ENCODE measurements around the gene TMEM164.

Gene TMEM164

DNA sequence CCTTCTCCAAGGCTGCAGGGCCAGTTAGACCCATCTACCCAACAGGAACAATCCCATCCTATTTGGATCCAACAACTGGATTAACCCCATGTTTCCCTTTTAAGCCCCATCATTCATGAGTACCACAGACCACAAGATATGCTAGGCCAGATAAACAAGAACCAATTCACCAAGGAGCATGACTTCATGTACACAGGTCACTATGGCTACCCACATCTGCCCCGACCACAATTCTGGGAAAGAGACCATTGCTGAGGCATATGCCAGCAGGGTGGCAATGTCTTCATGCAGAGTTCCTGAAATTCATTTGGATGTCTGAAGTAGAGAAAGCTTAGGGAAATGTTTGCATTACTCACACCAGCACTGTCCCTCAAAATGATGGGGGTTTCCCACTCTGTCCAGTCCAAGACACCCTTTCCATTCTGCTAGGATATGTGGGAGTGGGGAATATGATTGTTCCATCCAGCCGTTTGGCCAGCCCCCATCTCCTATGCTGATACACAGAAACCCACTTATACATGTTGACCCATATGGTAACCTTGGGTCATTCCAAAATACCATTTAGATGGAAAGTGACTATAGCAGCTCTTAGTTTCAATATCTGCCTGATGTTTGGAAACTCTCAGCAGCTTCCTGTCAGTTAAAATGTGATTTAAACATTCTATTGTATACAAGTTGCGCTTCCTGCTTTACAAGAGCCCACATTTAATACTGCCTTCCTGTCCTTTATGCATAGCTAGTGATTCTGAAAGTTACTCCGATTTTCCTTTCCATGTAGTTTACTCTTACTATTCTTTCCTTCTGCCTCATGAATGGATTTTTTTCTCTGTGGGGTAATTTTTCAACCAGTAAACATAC is 186.0 kb downstream of the TMEM164 start:
- no peak overlapping the region for H3K27ac ChIP-seq (ENCODE audit: low read depth, low read length)
- 88% methylated on average over 2 of the region's 4 CpGs for WGBS
- H3K4me3 ChIP-seq (ENCODE audit: low read length), result no peak overlapping the region
- no peaks in the 10 kb centered on the region for H3K4me1 ChIP-seq (ENCODE audit: insufficient read depth, low read length)
- H3K27me3 ChIP-seq (ENCODE audit: insufficient read depth, low read length), result no peaks in the 10 kb centered on the region
- no peak overlapping the region for H3K9ac ChIP-seq (ENCODE audit: low read depth, low read length)
- H3K36me3 ChIP-seq (ENCODE audit: insufficient read depth, low read length), result no peaks in the 10 kb centered on the region
- no peaks in the 10 kb centered on the region for H3K9me3 ChIP-seq (ENCODE audit: insufficient read depth, low read depth, low read length)

DNA sequence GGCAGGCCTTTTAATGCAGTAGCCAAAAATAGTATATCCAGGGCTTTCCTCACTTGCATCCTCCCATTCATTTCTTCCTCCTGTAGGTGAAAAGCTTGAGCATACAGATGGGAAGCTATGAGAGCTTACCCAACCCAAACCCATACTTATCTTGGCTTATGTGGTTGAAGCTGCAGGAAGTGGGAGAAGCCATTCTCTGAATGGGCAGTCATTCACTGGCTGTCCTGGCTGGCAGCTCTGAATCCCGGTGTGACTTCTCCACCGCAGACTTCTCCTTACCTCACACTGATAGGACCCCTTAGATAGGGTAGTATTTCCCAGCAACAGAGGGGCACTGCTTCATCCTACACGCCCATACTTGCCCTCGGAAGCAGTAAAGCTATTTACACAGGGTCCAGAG is 189.6 kb downstream of the TMEM164 start:
- Histone ChIP-seq H3K9ac (ENCODE audit: low read depth, low read length) (no peak overlapping the region), H3K27ac (ENCODE audit: low read depth, low read length) (no peak overlapping the region), H3K36me3 (ENCODE audit: insufficient read depth, low read length) (0 out of 2 replicates have a peak, but pooled peaks cover 3% of the 10 kb centered on the region), H3K4me3 (ENCODE audit: low read length) (no peak overlapping the region), H3K27me3 (ENCODE audit: insufficient read depth, low read length) (no peaks in the 10 kb centered on the region), H3K9me3 (ENCODE audit: insufficient read depth, low read depth, low read length) (no peaks in the 10 kb centered on the region), H3K4me1 (ENCODE audit: insufficient read depth, low read length) (no peaks in the 10 kb centered on the region)
- 95% methylated on average over 4 of the region's 4 CpGs for WGBS

DNA sequence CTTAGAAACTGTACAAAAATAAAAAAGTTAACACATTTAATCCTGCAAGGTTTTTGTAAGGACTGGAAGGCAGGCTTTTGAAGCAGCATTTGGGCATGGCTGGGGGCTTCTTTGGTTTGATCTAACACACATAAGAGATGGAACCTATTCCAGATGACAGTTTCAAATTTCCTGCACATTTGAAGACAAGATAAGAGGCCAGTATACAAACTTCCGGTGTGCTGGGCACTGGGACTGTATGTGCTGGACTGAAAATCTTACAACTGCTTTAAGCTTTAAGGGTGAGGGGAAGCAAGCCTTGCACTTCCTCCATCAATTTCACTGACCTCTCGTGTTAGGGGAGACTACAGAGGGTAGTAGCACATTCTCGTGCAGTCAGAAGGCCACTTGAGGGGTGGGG is 192.1 kb downstream of the TMEM164 start:
- no peaks in the 10 kb centered on the region for H3K27me3 ChIP-seq (ENCODE audit: insufficient read depth, low read length)
- no peak overlapping the region for H3K27ac ChIP-seq (ENCODE audit: low read depth, low read length)
- 100% methylated on average over 1 of the region's 3 CpGs for WGBS
- H3K4me1 ChIP-seq (ENCODE audit: insufficient read depth, low read length), result no peaks in the 10 kb centered on the region
- H3K4me3 ChIP-seq (ENCODE audit: low read length), result no peak overlapping the region
- H3K9ac ChIP-seq (ENCODE audit: low read depth, low read length), result no peak overlapping the region
- H3K9me3 ChIP-seq (ENCODE audit: insufficient read depth, low read depth, low read length), result no peaks in the 10 kb centered on the region
- H3K36me3 ChIP-seq (ENCODE audit: insufficient read depth, low read length), result 0 out of 2 replicates have a peak, but pooled peaks cover 3% of the 10 kb centered on the region

DNA sequence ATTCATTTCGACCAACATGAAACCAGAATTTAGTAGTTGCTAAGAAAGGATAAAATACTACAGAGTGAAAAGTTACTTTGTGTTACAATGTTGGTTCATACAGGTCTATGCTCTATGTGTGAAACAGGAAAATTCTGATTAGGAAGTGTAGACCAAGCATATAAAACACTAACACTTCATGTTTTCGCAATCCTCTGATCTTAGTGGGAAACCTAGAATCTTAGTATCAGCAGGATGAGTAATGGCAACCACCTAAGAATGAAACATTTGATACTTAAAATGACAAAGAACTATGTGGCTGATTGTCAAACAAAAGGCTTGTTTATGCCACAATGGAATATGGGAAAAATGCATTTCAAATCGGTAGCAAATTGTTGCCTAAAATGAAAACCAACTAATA is 198.9 kb downstream of the TMEM164 start:
- peaks cover 4% of the 10 kb centered on the region; the same call in 1 of the 2 replicates for H3K36me3 ChIP-seq (ENCODE audit: insufficient read depth, low read length)
- H3K9me3 ChIP-seq (ENCODE audit: insufficient read depth, low read depth, low read length), result no peaks in the 10 kb centered on the region
- H3K27me3 ChIP-seq (ENCODE audit: insufficient read depth, low read length), result no peaks in the 10 kb centered on the region
- no peaks in the 10 kb centered on the region for H3K4me1 ChIP-seq (ENCODE audit: insufficient read depth, low read length)
- 93% methylated on average over 2 of the region's 3 CpGs for WGBS
- H3K9ac ChIP-seq (ENCODE audit: low read depth, low read length), result no peak overlapping the region
- H3K27ac ChIP-seq (ENCODE audit: low read depth, low read length), result no peak overlapping the region
- H3K4me3 ChIP-seq (ENCODE audit: low read length), result no peak overlapping the region

DNA sequence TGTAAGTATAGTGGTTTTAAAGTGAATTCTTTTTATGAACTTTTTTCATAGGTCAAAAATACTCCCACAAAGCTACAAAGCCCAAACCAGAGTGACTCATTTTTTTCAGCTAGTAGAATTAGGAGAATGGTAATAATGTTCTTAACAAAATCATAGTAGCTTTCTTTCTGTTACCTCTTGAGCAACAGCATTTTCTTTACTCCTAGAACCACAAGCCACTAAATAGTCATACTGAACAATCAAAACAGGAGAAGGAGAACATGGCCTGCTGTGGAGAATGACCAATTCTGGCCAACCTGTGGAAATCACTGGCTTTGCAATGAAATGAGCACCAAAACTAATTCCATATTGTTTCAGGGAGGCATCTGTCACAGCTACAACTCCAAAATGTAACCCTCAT is 202.1 kb downstream of the TMEM164 start:
- Histone ChIP-seq H3K27me3 (ENCODE audit: insufficient read depth, low read length) (no peaks in the 10 kb centered on the region), H3K9ac (ENCODE audit: low read depth, low read length) (no peak overlapping the region), H3K9me3 (ENCODE audit: insufficient read depth, low read depth, low read length) (no peaks in the 10 kb centered on the region), H3K4me3 (ENCODE audit: low read length) (no peak overlapping the region), H3K27ac (ENCODE audit: low read depth, low read length) (no peak overlapping the region), H3K36me3 (ENCODE audit: insufficient read depth, low read length) (peaks cover 4% of the 10 kb centered on the region; the same call in 1 of the 2 replicates), H3K4me1 (ENCODE audit: insufficient read depth, low read length) (no peaks in the 10 kb centered on the region)

DNA sequence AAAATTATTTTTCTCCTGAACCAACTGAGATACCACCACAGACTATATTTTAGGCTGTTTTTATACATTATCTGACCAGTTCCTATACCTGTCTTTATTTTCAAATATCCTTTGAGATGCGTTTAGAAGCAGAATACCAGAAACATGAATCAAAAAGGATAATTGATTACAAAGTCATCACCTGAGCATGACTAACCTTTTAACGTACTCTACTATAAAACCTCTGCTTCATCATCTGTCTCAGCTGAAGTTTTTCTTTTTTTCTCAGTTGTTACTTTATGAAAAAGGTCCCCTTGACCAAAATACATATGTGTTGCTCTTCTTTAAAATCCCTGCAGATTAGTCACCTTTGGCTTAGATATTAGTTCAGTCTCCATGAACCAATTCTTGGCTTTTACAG is 205.2 kb downstream of the TMEM164 start:
- WGBS, result 93% methylated on average over 2 of the region's 2 CpGs
- H3K4me1 ChIP-seq (ENCODE audit: insufficient read depth, low read length), result no peaks in the 10 kb centered on the region

DNA sequence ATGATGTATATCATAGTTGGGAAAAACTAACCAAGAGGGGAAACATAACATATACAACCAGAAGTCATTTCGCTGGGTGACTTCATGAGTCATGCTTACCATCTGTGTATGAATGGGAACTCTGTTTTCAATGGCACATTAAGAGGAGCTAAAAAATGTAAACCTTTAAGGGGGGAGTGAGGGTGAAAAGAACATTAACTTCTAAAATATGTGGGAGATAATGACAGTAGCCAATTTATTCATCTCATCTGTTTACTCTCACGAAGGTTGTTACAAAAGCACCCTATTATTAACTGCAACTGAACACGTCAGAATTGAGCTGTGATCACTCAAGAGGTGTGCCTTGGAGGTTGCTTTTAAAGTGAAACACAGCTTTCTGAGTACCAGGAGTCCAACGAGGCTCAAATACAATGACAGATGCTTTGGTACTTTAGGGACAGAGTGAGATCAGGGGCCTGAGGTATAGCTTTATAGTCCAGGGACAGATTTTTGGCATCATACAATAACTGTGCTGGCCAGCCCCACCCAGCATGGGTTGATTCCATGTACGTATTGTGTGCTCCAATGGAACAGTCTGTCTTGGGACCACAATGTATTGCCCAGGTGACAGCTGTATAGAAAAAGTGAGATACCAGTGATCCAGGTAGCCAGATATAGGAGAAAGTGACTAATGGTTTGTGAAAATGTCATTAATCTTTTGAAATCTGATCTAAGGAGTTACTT is 207.7 kb downstream of the TMEM164 start:
- Histone ChIP-seq H3K36me3 (ENCODE audit: insufficient read depth, low read length) (no peaks in the 10 kb centered on the region), H3K27ac (ENCODE audit: low read depth, low read length) (no peak overlapping the region), H3K4me3 (ENCODE audit: low read length) (no peak overlapping the region), H3K4me1 (ENCODE audit: insufficient read depth, low read length) (no peaks in the 10 kb centered on the region), H3K27me3 (ENCODE audit: insufficient read depth, low read length) (no peaks in the 10 kb centered on the region), H3K9ac (ENCODE audit: low read depth, low read length) (no peak overlapping the region), H3K9me3 (ENCODE audit: insufficient read depth, low read depth, low read length) (no peaks in the 10 kb centered on the region)
- 59% methylated on average over 4 of the region's 5 CpGs for WGBS

More for the DNA sequence above, 205.2 kb downstream of the TMEM164 start:
- Histone ChIP-seq H3K27me3 (ENCODE audit: insufficient read depth, low read length) (no peaks in the 10 kb centered on the region), H3K9me3 (ENCODE audit: insufficient read depth, low read depth, low read length) (no peaks in the 10 kb centered on the region), H3K36me3 (ENCODE audit: insufficient read depth, low read length) (no peaks in the 10 kb centered on the region), H3K4me3 (ENCODE audit: low read length) (no peak overlapping the region), H3K9ac (ENCODE audit: low read depth, low read length) (no peak overlapping the region), H3K27ac (ENCODE audit: low read depth, low read length) (no peak overlapping the region)

DNA sequence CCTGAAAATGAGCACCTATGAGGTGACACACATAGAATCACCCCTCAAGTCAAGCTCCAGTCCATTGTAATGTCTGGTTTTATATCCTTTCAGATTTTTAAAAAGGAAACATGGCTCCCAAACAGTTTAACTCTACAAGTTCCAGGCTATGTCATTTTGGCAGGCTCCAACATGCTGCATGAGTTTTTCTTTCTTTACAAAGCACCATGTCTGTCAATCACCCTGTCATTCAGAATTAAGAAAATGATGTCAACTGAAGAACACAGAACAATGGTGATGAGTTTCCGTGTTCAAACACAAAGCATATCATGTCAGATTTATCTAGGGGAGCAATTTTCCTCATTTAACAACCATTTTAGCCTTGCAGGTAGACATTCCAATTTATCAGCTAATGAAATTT is 208.4 kb downstream of the TMEM164 start:
- H3K4me3 ChIP-seq (ENCODE audit: low read length), result no peak overlapping the region
- WGBS, result 100% methylated on average over 1 of the region's 1 CpG
- no peaks in the 10 kb centered on the region for H3K4me1 ChIP-seq (ENCODE audit: insufficient read depth, low read length)
- H3K27me3 ChIP-seq (ENCODE audit: insufficient read depth, low read length), result no peaks in the 10 kb centered on the region
- no peaks in the 10 kb centered on the region for H3K36me3 ChIP-seq (ENCODE audit: insufficient read depth, low read length)
- no peaks in the 10 kb centered on the region for H3K9me3 ChIP-seq (ENCODE audit: insufficient read depth, low read depth, low read length)
- no peak overlapping the region for H3K9ac ChIP-seq (ENCODE audit: low read depth, low read length)
- no peak overlapping the region for H3K27ac ChIP-seq (ENCODE audit: low read depth, low read length)

DNA sequence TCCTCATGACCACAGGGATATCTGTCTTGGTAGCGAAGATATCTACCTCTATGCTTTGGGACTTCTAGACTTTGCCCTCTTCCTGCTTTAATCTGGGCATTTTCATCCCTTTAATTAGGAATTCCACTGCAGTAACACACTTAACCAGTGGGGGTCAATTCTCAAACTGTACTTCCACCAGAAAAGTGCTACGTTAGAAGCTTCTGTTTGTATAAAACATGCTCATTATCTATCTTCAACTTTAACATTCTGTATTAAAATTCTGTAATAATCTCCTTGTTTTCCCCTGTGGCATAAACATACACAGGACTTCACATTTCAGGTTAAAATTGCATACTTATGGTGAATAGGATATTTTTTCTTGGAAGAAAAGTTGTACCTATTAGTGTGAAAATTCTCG is 209.4 kb downstream of the TMEM164 start:
- WGBS, result 100% methylated on average over 2 of the region's 3 CpGs
- Histone ChIP-seq H3K9ac (ENCODE audit: low read depth, low read length) (no peak overlapping the region), H3K27me3 (ENCODE audit: insufficient read depth, low read length) (no peaks in the 10 kb centered on the region), H3K4me3 (ENCODE audit: low read length) (no peak overlapping the region), H3K27ac (ENCODE audit: low read depth, low read length) (no peak overlapping the region), H3K4me1 (ENCODE audit: insufficient read depth, low read length) (no peaks in the 10 kb centered on the region), H3K36me3 (ENCODE audit: insufficient read depth, low read length) (no peaks in the 10 kb centered on the region), H3K9me3 (ENCODE audit: insufficient read depth, low read depth, low read length) (no peaks in the 10 kb centered on the region)

DNA sequence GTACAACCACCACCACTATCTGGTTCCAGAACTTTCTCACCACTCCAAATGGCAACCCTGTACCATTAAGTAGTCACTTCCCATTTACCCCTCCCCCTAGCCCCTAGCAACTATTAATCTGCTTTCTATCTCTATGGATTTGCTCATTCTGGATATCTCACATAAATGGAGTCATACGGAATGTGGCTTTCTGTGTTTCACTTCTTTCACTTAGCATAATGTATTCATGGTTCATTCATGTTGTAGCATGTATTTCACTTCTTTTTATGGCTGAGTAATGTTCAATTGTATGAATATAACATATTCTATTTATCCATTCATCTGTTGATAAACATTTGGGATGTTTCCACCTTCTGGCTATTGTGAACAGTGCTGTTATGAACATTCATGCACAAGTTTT is 210.3 kb downstream of the TMEM164 start:
- no CpG with 5 or more reads among the region's 1 CpG for WGBS
- Histone ChIP-seq H3K4me1 (ENCODE audit: insufficient read depth, low read length) (no peaks in the 10 kb centered on the region), H3K9me3 (ENCODE audit: insufficient read depth, low read depth, low read length) (no peaks in the 10 kb centered on the region), H3K27me3 (ENCODE audit: insufficient read depth, low read length) (no peaks in the 10 kb centered on the region), H3K9ac (ENCODE audit: low read depth, low read length) (no peak overlapping the region), H3K36me3 (ENCODE audit: insufficient read depth, low read length) (no peaks in the 10 kb centered on the region), H3K27ac (ENCODE audit: low read depth, low read length) (no peak overlapping the region), H3K4me3 (ENCODE audit: low read length) (no peak overlapping the region)

DNA sequence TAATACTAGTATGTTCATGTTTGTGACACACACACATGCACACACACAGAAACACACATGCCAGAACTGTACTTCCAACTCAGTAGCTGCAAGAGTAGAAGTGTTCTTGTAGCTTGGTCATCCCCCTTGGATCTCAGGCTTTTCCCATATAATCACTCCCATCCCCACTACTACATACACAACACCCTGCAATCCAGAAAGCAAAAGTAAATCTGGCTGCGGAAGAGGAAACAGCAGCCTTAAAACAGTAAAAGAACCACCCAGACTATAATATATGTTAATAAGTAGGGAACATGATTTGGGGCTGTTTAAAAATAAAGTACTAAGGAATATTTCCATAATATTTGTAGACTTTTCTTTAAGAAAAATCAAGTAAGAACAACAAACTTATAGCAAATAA is 211.8 kb downstream of the TMEM164 start:
- H3K27ac ChIP-seq (ENCODE audit: low read depth, low read length), result no peak overlapping the region
- no peak overlapping the region for H3K4me3 ChIP-seq (ENCODE audit: low read length)
- no peaks in the 10 kb centered on the region for H3K9me3 ChIP-seq (ENCODE audit: insufficient read depth, low read depth, low read length)
- H3K36me3 ChIP-seq (ENCODE audit: insufficient read depth, low read length), result no peaks in the 10 kb centered on the region
- no peaks in the 10 kb centered on the region for H3K27me3 ChIP-seq (ENCODE audit: insufficient read depth, low read length)
- no peaks in the 10 kb centered on the region for H3K4me1 ChIP-seq (ENCODE audit: insufficient read depth, low read length)
- WGBS, result no CpG with 5 or more reads among the region's 1 CpG
- no peak overlapping the region for H3K9ac ChIP-seq (ENCODE audit: low read depth, low read length)
